HG02981 (cell line): ENCODE measurements around the gene KCNB1.

ENCODE experiments used
- ATAC-seq: cut with Tn5 transposase; IDR thresholded peaks from one replicate; pipeline ENCODE4 v1.9.1; 2021; ENCODE audit warnings: mild to moderate bottlenecking, moderate library complexity; ENCODE audit not compliant: unreplicated experiment

Gene KCNB1

GRCh38 chr20:49445176-49445575 is 37.3 kb downstream of the KCNB1 start:
- ATAC-seq = no peak

DNA sequence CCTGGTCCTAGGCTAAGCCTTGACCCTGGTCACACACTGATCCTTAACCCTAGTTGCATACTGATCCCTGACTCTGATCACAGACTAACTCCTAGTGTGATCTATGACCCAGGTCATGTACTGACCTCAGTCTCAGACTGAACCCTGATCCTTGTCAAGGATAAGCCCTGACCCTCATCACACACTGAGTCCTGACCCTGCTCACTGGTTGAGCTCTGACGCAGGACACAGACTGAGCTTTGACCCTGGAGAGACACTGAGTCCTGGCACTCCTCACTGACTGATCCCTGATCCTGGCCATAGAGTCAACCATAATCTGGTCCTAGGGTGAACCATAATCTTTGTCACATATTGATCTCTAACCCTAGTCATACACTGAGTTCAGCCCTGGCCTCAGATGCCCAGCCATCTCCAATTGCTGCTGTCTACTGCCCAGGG is 37.9 kb downstream of the KCNB1 start:
- ATAC-seq = no peak

DNA sequence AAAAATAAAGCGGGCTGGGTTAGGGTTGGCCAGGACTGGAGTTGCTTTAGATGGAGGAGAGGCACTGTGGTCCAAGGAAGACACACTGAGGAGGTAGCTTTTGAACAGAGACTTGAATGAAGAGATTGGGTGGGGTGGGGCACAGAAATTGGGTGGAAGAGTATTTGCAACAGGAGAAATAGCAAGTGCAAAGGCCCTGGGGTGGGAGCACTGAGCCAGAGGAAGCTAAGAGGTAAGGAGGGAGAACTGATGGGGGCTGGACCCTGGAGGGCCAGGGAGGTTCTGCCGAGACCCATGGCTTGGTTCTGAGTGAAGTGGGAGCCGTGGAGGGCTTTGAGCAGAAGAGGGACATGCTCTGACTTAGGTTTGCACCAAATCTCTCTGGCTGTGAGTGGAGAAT is 45.4 kb downstream of the KCNB1 start:
- no peak for ATAC-seq

- ATAC-seq = no peak
Observed at GRCh38 chr20:49435639-49436038, 46.8 kb downstream of the KCNB1 start.

DNA sequence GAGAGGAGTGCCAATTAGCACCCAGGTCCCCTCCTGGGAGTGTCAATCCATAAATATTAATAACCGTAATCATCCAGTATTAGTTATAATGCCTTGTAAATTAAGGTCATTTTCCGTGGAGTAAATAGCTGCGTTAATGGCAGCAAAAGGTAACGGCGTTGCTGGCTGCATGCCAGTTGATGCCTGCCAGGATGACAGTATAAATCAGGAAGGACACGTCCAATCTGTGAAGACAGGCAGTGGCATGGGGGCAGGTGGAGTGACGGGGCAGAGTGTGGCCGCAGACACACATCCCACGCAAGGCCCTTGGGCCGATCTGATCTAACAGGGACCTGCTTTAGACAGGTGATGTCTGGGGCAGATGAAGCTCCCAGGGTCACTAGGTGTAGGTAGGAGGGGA is 49.1 kb downstream of the KCNB1 start:
- no peak for ATAC-seq

GRCh38 chr20:49432550-49432949 is 49.9 kb downstream of the KCNB1 start:
- ATAC-seq = no peak

- no peak for ATAC-seq
Observed at GRCh38 chr20:49431329-49431728, 51.1 kb downstream of the KCNB1 start.

- ATAC-seq = no peak
Observed at GRCh38 chr20:49430320-49430719, 52.1 kb downstream of the KCNB1 start.

- no peak for ATAC-seq
Observed at GRCh38 chr20:49427751-49428518, 54.5 kb downstream of the KCNB1 start.

DNA sequence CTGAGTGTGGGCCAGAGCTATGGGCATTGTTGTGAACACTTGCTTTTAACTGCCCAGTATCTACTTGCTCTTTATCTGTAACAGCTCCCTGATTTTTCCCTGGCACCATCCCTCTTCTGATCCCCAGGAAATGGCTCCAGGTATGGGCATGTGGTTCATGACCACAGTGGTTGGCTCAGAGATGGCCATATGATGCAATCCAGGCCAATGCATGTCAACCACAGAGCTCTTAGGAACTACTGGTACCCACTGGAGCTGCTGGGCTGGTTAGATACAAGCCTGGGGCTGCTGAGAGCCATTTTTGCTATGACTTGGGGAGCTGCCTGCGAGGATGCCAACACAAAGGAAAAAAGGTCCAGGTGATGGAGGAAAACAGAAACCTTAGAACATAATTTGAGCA is 55.6 kb downstream of the KCNB1 start:
- ATAC-seq = no peak

- ATAC-seq = no peak
Observed at GRCh38 chr20:49426395-49426794, 56.1 kb downstream of the KCNB1 start.

GRCh38 chr20:49424536-49424935 is 57.9 kb downstream of the KCNB1 start:
- ATAC-seq = no peak

- no peak for ATAC-seq
Observed at GRCh38 chr20:49422161-49422560, 60.3 kb downstream of the KCNB1 start.

- ATAC-seq = no peak
Observed at GRCh38 chr20:49420811-49421295, 61.6 kb downstream of the KCNB1 start.

- no peak for ATAC-seq
Observed at GRCh38 chr20:49420292-49420691, 62.2 kb downstream of the KCNB1 start.

GRCh38 chr20:49419785-49420184 is 62.7 kb downstream of the KCNB1 start:
- no peak for ATAC-seq

- no peak for ATAC-seq
Observed at GRCh38 chr20:49418809-49419208, 63.7 kb downstream of the KCNB1 start.

DNA sequence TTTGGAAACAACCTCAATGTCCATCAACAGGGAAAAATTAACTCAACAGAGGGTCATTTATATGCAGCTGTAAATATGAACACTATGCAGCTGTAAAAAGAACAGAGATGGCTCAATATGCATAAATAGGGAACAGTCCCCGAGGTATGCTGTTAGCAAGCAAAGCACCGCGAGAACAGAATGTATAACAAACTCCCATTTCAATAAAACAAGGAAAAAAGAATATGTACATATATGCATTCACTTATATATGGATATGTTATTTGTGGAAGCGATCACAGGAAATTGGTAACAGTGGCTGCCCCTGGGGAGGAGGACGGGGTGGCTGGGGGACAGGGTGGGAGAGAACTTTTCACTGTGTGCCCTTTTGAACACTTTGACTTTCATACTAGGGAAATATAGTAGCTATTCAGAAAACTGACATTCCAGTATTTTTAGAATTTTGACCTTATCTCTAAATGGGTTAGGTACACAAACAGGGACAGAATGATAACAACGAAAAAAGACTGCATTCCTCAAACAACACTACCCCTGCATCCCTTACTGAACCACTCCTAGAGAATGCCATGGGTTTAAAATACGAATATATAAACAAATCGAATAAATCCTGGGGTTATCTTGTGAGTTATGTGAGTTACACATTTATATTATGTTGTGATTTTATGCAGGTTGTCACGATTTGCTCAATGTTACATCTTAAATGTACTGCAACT is 64.5 kb downstream of the KCNB1 start:
- ATAC-seq = no peak

- no peak for ATAC-seq
Observed at GRCh38 chr20:49415668-49416044, 66.8 kb downstream of the KCNB1 start.

DNA sequence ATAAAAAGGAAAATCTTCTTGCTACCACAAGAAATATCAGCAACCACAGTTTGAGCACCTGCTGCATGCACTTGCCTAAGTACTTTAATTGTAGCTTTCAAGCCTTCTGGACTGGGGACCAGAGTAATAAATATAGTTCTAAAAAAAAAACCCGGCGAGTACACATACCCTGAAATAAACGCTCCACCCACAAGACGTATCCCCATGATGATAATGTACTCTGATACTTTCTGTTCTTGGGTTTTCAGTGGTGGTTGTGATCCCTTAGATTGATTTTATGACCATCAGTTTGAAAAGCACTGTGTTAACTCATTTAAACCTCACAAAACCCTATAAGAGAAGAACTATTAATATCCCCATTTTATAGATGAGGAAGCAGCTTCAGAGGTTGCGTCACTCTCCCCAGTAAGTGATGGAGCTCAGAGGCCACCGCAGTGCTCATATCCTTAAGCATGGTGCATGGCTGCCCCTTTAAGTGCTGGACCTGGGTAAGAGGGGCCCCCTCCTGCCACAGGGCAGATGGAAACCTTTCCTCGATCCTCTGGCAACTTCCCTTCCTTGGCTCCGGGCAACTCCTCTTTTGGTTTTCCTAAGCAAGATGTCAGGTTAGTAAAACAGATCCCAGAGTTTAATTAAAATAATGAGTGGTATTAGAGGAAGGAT is 67.3 kb downstream of the KCNB1 start:
- no peak for ATAC-seq

- ATAC-seq = no peak
Observed at GRCh38 chr20:49413677-49414076, 68.8 kb downstream of the KCNB1 start.

GRCh38 chr20:49412953-49413352 is 69.5 kb downstream of the KCNB1 start:
- ATAC-seq = no peak
